GM21717 (cell line): ENCODE data around the gene TEX14.
A peak's percentile ranks its signal among the peaks of the same experiment; 100 is the strongest.

Experiments
- ATAC-seq: cut with Tn5 transposase; IDR thresholded peaks from one replicate; pipeline ENCODE4 v1.9.1; 2021; ENCODE audit warnings: mild to moderate bottlenecking, moderate library complexity; ENCODE audit not compliant: unreplicated experiment

TEX14 gene

DNA sequence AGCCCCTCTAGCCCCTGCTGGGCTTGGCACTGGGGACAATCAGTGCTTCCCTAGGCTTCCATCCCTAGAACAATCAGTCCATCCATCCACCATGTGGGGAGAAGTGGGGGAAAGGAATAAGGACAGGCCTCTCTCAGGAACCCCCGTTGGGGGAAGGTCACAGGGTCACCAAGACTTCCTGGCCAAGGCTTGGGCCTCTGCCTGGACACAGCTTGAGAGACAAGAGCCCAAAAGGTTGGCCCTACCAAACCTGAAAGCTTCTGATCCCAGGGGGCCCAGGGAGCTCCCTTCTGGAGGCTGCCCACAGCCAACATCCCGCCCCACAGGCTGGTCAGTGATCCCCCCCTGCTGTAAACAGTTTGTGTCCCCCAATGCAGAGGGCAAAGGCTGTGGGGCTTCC lies 161.2 kb downstream of the TEX14 start:
- ATAC-seq, result no peak

DNA sequence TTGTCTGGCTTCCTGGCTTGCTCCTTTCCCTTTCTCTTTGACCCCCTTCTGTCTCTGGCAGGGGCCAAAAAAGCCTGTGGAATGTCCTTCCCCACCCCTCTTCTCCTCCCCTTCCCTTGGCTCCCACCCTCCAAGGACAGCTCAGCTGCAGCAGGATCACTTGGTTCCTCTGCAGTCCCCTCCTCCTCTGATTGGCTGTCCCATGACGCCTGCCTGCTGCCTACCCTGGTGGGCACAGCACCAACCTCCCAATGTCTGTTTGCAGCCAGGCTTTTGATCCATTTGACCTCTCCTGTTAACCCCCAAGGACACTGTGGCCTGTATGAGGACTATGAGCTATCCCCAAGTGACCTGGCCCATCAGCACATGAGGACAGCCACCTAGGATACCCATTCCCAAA lies 162.6 kb downstream of the TEX14 start:
- no peak for ATAC-seq

- ATAC-seq, result no peak
Observed at GRCh38 chr17:58528443-58528842, 163.4 kb downstream of the TEX14 start.

DNA sequence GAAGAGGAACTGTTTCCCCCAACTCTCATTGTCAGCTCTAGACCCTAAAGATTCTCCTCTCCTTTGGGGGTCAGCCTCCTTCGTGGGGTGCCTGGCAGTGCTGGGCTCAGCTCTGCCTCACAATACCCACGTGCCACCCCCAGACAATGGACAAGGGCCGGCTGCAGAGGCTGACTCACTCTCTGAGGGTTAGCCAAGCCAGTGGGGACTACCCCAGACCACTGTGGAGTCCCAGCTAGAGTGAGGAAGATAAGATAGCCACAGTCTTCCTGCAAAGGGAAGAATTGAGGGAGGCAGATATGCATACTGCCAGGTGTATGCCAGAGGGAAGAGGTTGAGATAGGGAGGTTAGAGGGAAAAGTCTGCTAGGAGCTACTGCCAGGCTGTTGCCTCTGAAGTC lies 163.9 kb downstream of the TEX14 start:
- no peak for ATAC-seq

GRCh38 chr17:58527306-58527705 lies 164.5 kb downstream of the TEX14 start:
- no peak for ATAC-seq

GRCh38 chr17:58525239-58525638 lies 166.6 kb downstream of the TEX14 start:
- no peak for ATAC-seq

- no peak for ATAC-seq
Observed at GRCh38 chr17:58521680-58522079, 170.2 kb downstream of the TEX14 start.

DNA sequence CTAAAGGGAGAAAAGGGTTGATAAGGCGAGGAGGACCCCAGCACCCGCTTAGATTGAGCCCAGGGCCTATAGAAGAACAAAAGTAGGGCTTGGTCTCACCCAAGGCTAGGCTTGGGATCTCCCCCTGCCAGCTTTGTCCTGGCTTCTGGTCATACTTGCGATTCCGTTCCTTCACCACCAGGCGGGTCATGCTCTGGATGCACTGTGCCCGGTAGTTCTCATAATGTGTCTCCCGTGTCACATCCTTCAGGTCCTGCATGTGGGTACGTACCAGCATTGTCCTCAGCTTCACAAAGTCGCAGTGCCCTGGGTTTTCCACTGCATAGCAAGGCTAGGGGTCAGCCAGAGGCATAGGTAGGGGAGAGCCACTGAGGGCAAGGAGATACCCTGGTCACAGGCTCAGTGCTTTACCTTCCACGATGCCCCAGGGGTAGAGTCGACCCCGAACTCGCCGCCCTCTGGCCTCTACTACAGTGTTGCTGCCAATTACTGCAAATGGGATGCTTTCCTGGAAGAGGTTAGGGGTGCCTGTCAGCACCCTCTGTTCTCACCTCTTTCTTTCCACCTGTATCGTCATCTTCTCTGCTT lies 170.9 kb downstream of the TEX14 start:
- no peak for ATAC-seq

GRCh38 chr17:58517928-58518609 lies 173.8 kb downstream of the TEX14 start:
- ATAC-seq, result peak; percentile 76

DNA sequence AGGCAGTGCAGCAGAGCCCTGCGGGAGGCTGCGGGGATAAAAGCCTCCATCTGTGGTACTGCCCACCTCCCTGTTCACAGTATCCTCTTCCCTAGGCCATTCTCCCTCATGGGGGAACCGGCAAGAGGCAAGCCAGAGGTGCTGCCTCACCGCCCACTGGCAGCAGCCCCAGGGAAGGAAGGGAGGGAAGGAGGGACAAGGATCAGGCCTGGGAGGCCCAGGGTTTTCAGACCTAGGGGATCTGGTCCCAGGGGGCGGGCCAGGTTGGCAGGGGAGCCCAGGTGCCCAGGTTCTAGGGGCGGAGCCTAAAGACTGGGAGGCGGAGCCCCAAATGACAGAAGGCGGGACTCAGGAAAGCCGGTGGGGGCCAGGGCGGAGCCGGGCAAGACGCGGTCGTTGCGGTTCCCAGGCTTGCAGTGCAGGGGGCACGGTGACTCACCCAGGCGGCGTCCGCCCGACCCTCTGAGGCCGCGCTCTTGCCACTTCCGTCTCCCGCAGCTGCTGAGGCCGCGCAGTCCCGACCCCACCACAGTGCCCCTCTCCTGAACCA lies 174.4 kb downstream of the TEX14 start:
- no peak for ATAC-seq

DNA sequence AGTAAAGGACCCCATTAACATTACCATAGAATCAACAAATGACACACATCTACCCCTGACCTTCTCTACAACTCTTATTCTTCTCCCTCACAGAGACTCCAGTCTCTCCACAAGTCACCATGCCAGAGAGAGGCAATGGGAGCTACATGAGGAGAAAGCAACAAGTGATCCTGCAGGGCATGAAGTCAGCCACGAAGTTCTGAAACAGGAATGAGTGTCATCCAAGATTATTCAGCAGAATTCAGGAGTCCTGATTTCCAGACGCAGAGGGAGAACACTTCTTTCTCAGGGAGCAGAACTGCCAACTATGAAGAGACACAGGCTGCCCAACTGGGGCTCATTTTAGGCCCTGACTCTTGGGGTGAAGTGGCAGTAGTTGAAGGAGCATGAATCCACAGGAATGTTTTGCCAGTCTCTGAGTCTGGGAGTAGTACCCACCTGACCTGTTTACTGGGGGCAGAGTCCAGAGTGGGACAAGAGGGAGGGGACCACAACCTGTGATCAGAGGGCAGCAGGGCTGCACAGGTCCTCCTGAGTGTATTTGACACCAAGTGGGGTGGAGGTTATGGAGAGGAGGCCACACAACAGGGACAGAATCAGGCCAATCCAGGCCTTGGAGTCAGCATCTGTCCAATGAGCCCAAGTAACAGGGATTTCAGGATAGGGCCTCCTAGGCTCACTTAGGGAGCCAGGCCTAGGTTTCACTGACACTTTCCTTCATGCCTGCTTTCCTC lies 175.0 kb downstream of the TEX14 start:
- no peak for ATAC-seq

DNA sequence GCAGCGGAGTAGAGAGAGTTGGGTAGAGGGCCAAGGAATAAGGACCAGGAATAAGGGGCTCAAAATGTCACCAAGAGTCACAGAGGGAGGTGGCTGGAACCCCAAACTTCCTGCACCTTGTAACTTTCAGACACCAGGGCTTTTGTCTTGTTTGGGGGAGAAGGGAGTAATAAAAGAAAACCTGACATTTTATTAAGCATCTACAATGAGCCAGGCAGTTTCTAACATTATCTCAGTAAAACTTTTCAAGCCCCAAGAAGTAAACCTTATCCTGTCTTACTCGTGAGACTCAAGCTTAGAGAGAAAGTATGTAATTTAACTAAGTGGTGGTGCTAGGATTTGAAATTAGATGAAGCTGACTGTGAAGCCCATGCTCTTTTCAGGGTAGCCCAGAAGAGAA lies 176.6 kb downstream of the TEX14 start:
- ATAC-seq, result no peak

DNA sequence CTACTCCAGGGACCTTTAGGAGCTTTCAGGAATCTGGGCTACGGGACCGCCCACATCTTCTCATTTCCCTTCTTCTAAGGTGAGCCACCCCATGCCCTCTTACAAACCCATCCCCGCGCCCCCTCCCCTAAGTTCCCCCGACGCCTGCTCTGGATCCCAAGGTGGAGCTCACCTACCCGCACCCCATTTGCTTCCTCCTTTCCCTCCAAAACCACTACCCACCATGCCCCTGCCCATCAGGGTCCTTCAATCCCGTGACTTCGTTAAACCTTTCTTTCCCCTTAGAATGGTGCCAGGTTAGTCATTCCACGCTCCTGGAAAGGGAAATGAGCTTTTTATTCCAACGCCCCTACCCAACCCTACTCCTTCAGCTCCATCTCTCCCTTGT lies 177.1 kb downstream of the TEX14 start:
- ATAC-seq, result no peak

DNA sequence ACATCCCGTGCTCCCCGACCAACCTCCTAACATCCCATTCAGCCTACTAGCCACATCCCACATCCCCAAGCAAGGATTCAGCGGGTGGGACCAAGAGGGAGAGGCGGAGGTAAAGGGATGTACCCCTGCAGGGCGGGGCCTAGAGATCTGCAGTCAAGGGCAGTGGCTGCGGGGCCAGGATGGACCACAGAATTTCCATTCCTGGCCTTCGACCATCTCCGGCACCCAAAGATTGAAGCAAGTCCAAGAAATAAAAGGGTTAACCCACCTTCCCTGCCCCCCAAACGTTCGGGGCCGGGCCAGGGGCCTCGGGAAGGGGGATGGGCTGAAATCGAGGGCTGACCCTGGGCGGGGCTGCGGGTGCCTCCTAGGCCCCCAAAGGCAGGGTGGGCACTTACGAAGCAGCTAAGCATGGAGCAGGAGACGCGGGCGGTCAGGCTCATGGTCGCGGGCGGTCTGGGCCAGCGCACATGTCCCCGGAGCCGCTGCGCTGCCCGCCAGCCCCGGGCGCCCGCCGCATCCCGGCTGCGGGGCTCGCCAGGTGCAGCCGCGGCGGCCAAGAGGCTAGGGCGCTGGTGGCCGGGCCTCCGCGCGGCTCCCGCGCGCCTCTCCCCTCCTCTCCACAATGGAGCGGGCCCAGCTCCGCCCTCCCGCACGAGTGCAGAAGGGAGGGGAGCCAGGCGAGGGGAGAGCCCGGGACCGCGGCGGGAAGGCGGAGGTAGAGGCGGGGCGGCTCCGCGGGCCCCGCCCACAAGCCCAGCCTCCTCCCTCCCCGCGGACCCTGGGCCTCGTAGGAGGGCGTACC lies 177.7 kb downstream of the TEX14 start, which contains the start of gene MTMR4:
MTMR4 (minus strand) TSS at position 674 of the 805 bp plus-strand sequence; CDS start at position 443, 231 bp downstream.
- no peak for ATAC-seq

DNA sequence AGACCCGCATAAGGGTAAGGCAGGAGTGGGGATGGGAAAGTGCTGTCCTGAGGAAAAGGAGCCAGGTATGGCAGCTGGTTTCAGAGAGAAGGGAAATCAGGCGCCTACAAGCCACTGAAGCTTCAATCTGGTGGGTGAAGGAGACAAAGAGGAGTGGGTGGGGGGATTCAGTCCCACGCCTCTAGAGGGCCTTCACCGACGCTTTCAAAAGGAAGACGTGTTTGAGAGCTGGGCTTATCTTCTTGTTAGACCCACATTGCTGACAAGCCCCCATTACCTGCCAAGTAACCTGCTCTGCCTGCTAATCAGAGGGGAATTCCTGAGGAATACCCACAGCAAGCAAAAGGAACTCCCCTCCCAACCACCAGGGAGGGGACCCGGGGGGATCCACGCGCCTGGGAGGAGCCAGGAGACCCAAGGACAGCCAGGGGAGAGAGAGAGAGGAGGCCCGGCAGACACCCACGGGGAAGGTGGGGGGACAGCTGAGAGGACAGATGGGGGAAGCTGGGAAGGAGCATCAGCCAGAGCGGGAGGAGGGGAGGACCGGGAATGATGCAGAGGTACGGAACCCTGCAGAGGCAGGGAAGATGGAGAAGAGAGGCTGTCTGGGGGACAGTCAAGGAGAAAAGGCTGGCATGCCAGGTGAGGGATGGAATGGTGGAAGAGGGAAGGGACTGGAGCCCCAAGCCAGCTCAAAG lies 178.4 kb downstream of the TEX14 start:
- no peak for ATAC-seq

- no peak for ATAC-seq
Observed at GRCh38 chr17:58510075-58510474, 181.8 kb downstream of the TEX14 start.

DNA sequence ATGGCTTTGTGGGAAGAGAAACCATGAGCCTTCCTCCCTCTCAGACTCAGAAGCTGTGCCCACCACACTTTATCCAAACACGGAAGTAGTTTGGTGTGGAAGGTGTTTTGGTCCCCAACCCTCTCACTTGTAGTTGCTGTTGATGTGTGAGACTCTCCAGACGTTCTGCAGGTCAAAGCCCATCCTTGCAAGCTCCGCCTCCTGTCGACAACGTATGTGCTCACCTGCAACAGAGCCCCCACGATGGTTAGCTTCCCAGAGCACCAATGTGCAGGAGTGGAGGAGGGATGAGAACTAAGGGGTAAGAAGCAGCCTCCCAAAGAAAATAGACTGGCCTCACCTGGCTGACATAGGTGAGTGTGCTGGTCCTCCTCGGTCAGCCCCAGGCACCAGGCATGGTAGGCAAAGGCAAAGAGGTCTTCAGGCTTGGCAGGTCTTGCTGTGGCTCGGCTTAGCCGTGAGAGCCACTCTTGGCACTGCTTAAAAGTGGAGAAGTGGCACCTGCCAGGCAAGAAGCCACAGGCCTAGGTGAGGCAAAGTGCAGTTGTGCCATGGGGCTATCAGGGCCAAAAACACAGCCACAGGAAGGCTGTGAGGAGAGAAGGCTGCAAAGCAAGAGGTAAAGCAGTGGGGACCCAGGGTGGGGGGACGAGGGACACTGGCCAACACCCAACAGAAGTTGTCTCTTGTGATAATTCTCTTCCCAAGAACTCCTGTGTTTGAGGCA lies 183.3 kb downstream of the TEX14 start:
- no peak for ATAC-seq

DNA sequence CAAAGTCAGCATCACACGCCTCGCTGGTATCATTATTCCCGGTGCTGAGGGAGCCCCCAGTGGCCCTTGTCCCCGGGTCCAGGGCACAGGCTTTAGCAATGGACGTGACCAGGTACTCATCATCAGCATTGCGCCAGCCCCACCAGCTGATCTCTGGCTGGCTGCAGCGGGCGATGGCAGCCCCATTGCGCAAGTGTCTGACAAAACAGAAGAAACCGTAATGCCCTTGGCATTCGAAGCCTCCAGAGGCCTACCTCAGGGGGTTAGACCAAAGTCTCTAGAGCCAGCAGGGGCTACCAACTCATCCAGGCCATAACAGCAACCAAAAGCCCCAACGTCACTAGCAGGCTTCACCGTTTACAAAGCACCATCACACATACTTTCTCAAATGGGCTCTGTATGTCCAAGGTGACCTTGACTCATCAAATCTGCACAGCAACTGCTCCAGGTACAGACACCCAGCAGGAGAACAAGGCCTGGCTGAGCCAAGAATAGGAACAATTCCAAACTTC lies 184.7 kb downstream of the TEX14 start:
- ATAC-seq, result no peak
